ENCODE data around the gene SGCA.

DNA sequence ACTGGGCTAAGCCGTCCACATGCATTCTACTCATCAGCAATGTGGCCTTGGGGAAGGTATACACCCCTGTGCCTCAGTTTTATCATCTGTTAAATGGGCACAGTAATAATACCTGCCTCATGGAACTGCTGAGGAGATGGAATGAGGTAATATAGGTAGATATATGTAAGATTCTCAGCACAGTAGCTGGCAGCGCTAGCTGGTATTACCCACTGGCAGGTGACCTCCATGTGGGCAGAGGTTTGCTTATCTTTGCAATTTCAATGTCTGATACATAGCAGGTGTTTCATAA lies 1.2 kb upstream of the SGCA start:
- TF ChIP-seq POLR2A (IDR thresholded peaks at IDR 0.05) (no peak), EP300 (IDR thresholded peaks at IDR 0.05) (no peak)
- TF ChIP-seq, protein P1, sequence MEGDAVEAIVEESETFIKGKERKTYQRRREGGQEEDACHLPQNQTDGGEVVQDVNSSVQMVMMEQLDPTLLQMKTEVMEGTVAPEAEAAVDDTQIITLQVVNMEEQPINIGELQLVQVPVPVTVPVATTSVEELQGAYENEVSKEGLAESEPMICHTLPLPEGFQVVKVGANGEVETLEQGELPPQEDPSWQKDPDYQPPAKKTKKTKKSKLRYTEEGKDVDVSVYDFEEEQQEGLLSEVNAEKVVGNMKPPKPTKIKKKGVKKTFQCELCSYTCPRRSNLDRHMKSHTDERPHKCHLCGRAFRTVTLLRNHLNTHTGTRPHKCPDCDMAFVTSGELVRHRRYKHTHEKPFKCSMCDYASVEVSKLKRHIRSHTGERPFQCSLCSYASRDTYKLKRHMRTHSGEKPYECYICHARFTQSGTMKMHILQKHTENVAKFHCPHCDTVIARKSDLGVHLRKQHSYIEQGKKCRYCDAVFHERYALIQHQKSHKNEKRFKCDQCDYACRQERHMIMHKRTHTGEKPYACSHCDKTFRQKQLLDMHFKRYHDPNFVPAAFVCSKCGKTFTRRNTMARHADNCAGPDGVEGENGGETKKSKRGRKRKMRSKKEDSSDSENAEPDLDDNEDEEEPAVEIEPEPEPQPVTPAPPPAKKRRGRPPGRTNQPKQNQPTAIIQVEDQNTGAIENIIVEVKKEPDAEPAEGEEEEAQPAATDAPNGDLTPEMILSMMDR (IDR thresholded peaks at IDR 0.05), result no peak
